NCI-H2107 treated with DMSO at 0.1 percent for 48 hours (cell line): ENCODE data around the gene METTL14.
A peak's percentile ranks its signal among the peaks of the same experiment; 100 is the strongest.
"Not testable (repeated sequence)": the region's sequence is repeated elsewhere in the genome, so short reads cannot be mapped to it uniquely, and the experiment has no call there.

Source experiments
- DNase-seq: peaks from one replicate; lab custom pipeline; 2025; ENCODE audit not compliant: unreplicated experiment; lab: John Stamatoyannopoulos, UW

The METTL14 gene

GRCh38 chr4:118684873-118685811 lies at the start of gene METTL14:
METTL14 (plus strand) TSS chr4:118685392; CDS start chr4:118685535, 143 bp downstream.
- peak; percentile 66 for DNase-seq

- not testable (repeated sequence) for DNase-seq
Observed at GRCh38 chr4:118636126-118636525, 49.1 kb upstream of the METTL14 start.

DNA sequence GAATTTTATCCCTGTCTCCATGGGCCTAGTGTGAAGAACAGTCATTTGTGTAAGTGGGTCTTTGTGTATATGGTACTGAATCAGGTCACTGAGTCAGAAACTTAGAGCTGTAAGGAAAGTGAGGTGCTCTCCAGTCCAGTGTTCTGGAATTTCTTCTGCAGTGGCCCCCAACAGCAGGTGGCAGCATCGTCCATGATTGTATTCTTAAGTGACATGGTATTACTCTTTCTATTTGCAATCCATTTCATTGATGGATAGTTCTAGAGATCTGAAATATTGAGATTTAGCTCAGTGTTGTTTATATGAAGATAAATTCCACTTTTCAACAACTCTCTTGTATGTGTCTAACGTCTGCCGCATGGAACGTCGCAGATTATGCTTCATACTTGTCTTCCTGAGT lies 20.5 kb upstream of the METTL14 start:
- not testable (repeated sequence) for DNase-seq

GRCh38 chr4:118669220-118669619 lies 16.0 kb upstream of the METTL14 start:
- not testable (repeated sequence) for DNase-seq

GRCh38 chr4:118670968-118671367 lies 14.2 kb upstream of the METTL14 start:
- DNase-seq = not testable (repeated sequence)

GRCh38 chr4:118676128-118676527 lies 9.1 kb upstream of the METTL14 start:
- no peak for DNase-seq

DNA sequence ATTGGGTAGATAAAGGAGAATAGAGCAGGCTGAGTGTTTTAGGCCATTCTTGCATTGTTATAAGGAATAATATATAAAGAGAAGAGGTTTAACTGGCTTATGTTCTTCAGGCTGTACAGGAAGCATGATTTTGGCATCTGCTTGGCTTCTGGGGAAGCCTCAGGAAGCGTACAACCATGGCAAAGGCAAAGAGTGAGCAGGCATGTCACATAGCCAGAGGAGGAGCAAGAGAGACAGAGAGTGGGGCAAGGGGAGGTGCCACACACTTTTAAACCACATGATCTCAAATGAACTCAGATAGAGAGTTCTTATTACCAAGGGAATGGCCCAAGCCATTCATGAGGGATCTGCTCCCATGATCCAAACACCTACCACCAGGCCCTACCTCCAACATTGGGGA lies 4.4 kb upstream of the METTL14 start:
- DNase-seq = no peak

DNA sequence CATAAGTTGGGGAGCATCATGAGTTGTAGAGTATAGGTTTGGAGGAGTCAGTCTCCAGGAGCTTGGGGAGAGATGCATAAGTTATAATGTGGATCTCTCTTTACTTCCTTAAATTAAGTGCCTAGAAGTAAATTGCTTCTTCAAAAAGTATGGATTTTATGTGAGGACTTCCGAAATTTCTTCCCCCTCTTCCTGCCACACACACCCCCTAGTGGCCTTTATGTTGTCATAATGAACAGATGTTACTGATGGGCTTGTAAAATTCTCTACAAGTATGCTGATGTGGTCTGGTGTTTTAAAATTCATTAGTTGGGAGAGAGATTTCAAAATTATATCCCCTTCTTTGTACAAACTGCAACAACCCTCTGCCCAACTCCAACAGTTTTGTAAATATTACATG lies 2.3 kb upstream of the METTL14 start:
- no peak for DNase-seq

DNA sequence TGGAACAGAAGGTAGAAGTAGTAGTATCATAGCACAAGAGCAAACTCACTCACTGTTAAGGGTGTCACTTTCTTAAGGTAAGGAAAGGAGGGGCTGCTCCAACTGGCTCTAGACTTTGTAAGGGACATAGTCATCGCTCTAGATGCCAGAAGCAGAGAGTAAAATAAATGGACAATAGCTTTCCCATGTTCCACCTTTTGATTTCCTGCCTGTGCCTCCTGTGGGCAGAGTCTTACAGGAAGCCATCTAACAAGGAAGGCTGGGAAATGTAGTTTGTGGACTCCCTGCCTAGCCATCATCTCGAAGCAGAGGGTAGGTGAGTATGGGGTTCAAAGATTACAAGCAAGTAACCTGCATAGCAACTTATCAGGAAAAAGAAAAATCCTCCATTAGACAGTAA lies 1.7 kb upstream of the METTL14 start:
- DNase-seq = no peak

DNA sequence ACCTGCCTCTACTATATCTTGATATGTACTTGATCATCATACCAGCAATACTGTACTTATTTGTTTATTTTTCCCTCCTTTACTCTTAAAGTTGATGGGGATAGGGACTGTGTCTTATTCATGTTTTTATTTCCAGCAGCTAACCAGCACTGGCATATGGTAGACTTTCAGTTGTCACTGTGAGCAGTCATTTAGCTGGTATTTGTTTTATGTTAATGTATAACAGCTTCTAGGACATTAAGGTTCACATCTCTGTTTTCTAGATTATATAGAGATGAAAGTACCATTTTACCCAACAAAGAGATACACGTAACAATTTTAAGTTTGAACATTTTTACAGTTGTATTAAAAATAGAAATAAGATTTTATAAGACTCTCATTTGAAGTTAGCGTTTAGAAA lies 17.9 kb downstream of the METTL14 start:
- DNase-seq = no peak

DNA sequence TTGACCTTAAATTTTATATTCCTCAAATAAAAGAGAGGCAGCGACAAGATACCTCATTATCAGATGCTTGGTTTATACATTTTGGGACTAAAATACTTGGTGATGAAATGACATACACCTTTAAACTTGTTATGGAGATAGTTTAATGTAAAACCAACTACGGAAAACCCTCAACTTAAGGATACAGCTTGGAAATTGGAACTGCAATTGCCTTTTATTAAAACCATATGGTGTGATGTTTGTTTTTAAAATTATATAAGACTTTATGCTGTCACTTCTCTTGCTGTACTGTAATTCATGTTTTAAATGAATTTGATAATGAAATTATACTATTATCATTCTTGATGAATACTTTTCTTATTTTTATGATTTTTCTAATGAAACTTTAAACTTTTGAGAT lies 25.9 kb downstream of the METTL14 start:
- no peak for DNase-seq

- no peak for DNase-seq
Observed at GRCh38 chr4:118712872-118713271, 27.7 kb downstream of the METTL14 start.

DNA sequence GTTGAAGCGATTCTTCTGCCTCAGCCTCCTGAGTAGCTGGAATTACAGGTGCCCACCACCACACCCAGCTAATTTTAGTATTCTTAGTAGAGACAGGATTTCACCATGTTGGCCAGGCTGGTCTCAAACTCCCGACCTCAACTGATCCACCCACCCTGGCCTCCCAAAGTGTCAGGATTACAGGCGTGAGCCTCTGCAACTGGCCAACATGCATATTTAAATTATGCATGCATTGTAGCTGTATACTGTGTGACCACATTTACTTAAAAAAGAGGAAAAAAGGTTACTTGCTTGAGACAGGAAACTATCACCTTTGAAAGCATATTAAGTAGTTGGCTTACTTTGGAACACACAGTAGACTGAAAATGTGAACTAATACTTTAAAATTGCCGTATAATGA lies 29.5 kb downstream of the METTL14 start:
- no peak for DNase-seq

- DNase-seq = peak; percentile 7
Observed at GRCh38 chr4:118716304-118716703, 31.1 kb downstream of the METTL14 start.

DNA sequence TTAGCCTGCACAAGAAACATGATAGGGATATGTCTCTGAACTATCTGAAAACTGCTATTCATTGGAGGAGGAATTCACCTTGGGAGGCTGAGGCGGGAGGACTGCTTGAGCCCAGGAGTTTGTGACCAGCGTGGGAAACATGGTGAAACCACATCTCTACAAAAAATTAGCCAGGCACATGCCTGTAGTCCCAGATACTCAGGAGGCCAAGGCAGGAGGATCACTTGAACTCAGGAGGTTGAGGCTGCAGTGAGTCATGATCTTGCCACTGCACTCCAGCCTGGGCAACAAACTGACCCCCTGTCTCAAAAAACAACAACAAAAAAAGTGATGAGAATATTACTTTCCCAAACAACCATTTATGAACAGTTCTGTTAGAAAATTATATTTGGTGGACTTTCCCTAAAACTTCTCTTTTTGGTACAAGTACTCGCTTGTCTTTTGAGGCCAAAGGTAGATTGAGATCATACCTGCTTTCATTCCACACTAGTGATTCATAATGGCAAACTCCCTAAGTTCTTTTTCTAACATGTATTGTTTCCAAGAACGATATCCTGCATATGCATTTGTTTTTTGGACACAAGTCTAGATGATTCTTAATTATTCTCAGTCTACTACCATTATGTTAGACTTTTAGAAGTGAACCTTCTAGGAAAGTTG lies 33.4 kb downstream of the METTL14 start:
- DNase-seq = no peak

GRCh38 chr4:118721752-118722151 lies 36.6 kb downstream of the METTL14 start:
- DNase-seq = no peak

DNA sequence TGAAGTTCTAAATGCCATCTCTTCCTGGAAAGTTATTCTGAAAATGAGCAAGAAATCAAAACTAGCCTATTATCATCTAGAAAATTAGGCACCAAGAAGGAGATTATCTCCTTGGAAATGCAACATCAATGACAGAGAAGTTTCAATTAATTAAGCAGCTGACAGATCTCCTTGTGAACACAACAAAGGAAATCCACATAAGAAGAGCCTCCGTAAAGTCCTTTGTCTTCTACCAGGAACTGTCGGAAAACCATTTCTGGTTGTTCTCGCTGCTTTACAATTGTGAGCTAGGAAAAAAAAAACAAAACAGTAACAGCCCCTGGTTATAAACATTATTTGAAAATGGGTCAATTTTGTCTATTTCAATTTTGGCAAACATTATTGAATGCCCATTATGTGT lies 38.2 kb downstream of the METTL14 start:
- no peak for DNase-seq

DNA sequence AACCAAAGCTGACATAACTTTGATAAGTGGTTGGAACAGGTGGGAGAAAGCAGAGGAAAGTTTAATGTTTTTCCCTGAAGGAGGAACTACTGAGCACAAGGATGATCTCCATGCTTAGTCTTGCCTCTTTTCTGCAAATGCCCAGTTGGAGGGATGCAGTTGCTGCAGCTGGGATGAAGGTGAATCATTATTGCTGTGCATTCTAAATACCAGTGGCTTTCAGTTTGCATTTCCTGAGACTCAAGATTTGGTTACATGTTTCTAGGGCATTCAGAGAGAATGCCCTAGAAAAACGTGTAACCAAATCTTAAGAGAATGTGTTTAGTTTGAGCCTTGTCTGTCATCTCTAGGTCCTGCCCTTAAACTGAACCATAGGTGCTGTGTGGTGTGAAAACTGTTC lies 42.2 kb downstream of the METTL14 start:
- no peak for DNase-seq

GRCh38 chr4:118729287-118730286 lies 44.4 kb downstream of the METTL14 start:
- DNase-seq = no peak

GRCh38 chr4:118730683-118731082 lies 45.5 kb downstream of the METTL14 start:
- no peak for DNase-seq
